Adrenal gland (tissue), 12 donors: ENCODE results near the gene DNAH9. TPM values are rescaled to one million over a fixed set of nuclear protein-coding genes. Genes with fewer than 3 reads are reported as not detected.

ENCODE experiments used
- DNase-seq, 7 donors: peaks; one replicate each; pipeline ENCODE4 v3.0.0-alpha.2; 2019 to 2020
- H3K27ac ChIP-seq, 5 donors: fragments of 200-600 bp; sonication (generic) in 4 of 5; 1 replicate in 3 of 5; 2 replicates in 2 of 5; pipeline versions ENCODE4 v1.5.1 to v1.8.0; 2016 to 2020; ENCODE audit warnings: mild to moderate bottlenecking in 1 of 5
- H3K27me3 ChIP-seq: fragments of 200-600 bp; 2 replicates; pipeline ENCODE4 v1.8.0; 2021
- H3K36me3 ChIP-seq, 2 donors: fragments of 200-600 bp; replicated peaks in 1 of 2; 1 replicate in 1 of 2; 2 replicates in 1 of 2; pipeline versions ENCODE4 v1.5.1 to v1.8.0; 2018 to 2022
- H3K4me1 ChIP-seq, 2 donors: fragments of 200-600 bp; replicated peaks in 1 of 2; 1 replicate in 1 of 2; 2 replicates in 1 of 2; pipeline versions ENCODE4 v1.5.1 to v1.8.0; 2018 to 2021
- H3K4me3 ChIP-seq, 4 donors: fragments of 200-600 bp; sonication (generic) in 3 of 4; one replicate each; pipeline ENCODE4 v1.5.1; 2016 to 2018
- H3K9me3 ChIP-seq, 3 donors: fragments of 200-600 bp; sonication (generic) in 1 of 3; replicated peaks in 1 of 3; 1 replicate in 2 of 3; 2 replicates in 1 of 3; pipeline versions ENCODE4 v1.5.1 to v1.8.0; 2016 to 2021
- CTCF ChIP-seq, 6 experiments: fragments of 450-650 bp in 4 of 6; fragments of 200-600 bp in 2 of 6; sonication (generic) in 1 of 6; IDR thresholded peaks; 1 replicate in 5 of 6; 2 replicates in 1 of 6; pipeline versions ENCODE4 v1.5.1 to v1.8.0; 2016 to 2021; ENCODE audit warnings: antibody characterized with exemption in 6 of 6, mild to moderate bottlenecking in 2 of 6, moderate library complexity in 1 of 6
- POLR2A ChIP-seq, 2 donors: fragments of 450-650 bp; IDR thresholded peaks; one replicate each; pipeline ENCODE4 v1.6.1; 2017; ENCODE audit warnings: antibody characterized with exemption in 2 of 2, mild to moderate bottlenecking in 2 of 2, moderate library complexity in 1 of 2
- WGBS, 4 donors: extraction: QIAGEN DNeasy Blood & Tissue Kit in 2 of 4; methylation state at CpG; one replicate each; pipeline versions ENCODE4 v1.1.5 to v1.1.7; 2013 to 2017; 5-methylcytosine and 5-hydroxymethylcytosine counted together
- intact Hi-C, 2 donors: fragments of 100-400 bp; cut with DNase I; formaldehyde crosslinking; loops; one replicate each; pipeline versions ENCODE4 v1.14.1 to v1.15.0; 2022 to 2023
- polyA plus RNA-seq, 3 donors: library from polyadenylated mRNA; stranded (reverse); fragments of 200-250 nt in 2 of 3; fragments of 350-450 nt in 1 of 3; fragmentation: Illumina TruSeq in 1 of 3; extraction: RNeasy Lipid Tissue Mini Kit (QIAGEN cat#74804) in 1 of 3; gene quantifications; one replicate each; pipeline ENCODE4 v1.2.3, GENCODE V29; 2013 to 2014
- total RNA-seq, 9 donors: library from RNA; depleted of rRNA in 4 of 9; stranded (reverse); fragments of >200 nt in 4 of 9; fragments of 120-200 nt in 1 of 9; fragmentation: NEBNext Ultra II Directional in 1 of 9; extraction: Animal tissue kit (Norgen Biotek cat#: 25700) in 1 of 9; gene quantifications; one replicate each; pipeline versions ENCODE4 v1.1.0 to v1.2.4, GENCODE V29; 2013 to 2023
- donor health status: healthy with polysubstance abuse.
- donor health status: Bipolar disorder and iron deficiency.
- donor health status: DM: yes; HTN: yes; CAD: no.
- donor health status: DM: no; HTN: no; CAD: no.
- donor health status: DM: no; HTN: no; CAD: no.
- donor health status: DM: yes; HTN: yes; CAD: no.

The DNAH9 gene
- total and polyA plus RNA-seq, 12 donors = 0.28 to 3.5 (median 1.2) TPM

GRCh38 chr17:11805952-11806351 lies 207.7 kb downstream of the DNAH9 start:
- 91 to 96% (median 93%) methylated on average over 7 of the region's 7 CpGs for WGBS, 4 donors
- intact Hi-C loops = no loop called here
- Histone ChIP-seq H3K4me1 (no peaks in the 10 kb centered on the region), H3K27ac (no peak overlapping the region), H3K4me3 (no peak overlapping the region), H3K27me3 (no peaks in the 10 kb centered on the region), H3K9me3 (no peaks in the 10 kb centered on the region), H3K36me3 (no peaks in the 10 kb centered on the region)
- TF ChIP-seq CTCF (IDR thresholded peaks at IDR 0.05) (no peak), POLR2A (IDR thresholded peaks at IDR 0.05) (no peak)
- DNase-seq = no peak

GRCh38 chr17:11807606-11808005 lies 209.3 kb downstream of the DNAH9 start:
- DNase-seq = no peak
- intact Hi-C loops = no loop called here
- no peaks in the 10 kb centered on the region for H3K27me3 ChIP-seq
- no peak overlapping the region for H3K27ac ChIP-seq
- no peak overlapping the region for H3K4me3 ChIP-seq
- 33 to 45% (median 40%) methylated on average over 3 to 7 of the region's 7 CpGs for WGBS, 4 donors
- H3K4me1 ChIP-seq = no peaks in the 10 kb centered on the region
- no peaks in the 10 kb centered on the region for H3K36me3 ChIP-seq
- H3K9me3 ChIP-seq = no peaks in the 10 kb centered on the region
- TF ChIP-seq CTCF (IDR thresholded peaks at IDR 0.05) (no peak), POLR2A (IDR thresholded peaks at IDR 0.05) (no peak)

GRCh38 chr17:11813278-11813677 lies 215.0 kb downstream of the DNAH9 start:
- Histone ChIP-seq H3K27ac (no peak overlapping the region), H3K36me3 (no peaks in the 10 kb centered on the region), H3K27me3 (no peaks in the 10 kb centered on the region), H3K4me1 (no peaks in the 10 kb centered on the region), H3K4me3 (no peak overlapping the region), H3K9me3 (no peaks in the 10 kb centered on the region)
- WGBS, 4 donors = 80 to 92% (median 88%) methylated on average over 4 of the region's 4 CpGs
- intact Hi-C loops = no loop called here
- TF ChIP-seq POLR2A (IDR thresholded peaks at IDR 0.05) (no peak), CTCF (IDR thresholded peaks at IDR 0.05) (no peak)
- no peak for DNase-seq

- intact Hi-C loops = no loop called here
- no peak overlapping the region for H3K27ac ChIP-seq
- H3K36me3 ChIP-seq = no peaks in the 10 kb centered on the region
- no peaks in the 10 kb centered on the region for H3K27me3 ChIP-seq
- no peak for DNase-seq
- H3K4me3 ChIP-seq = no peak overlapping the region
- TF ChIP-seq POLR2A (IDR thresholded peaks at IDR 0.05) (no peak), CTCF (IDR thresholded peaks at IDR 0.05) (no peak)
- H3K4me1 ChIP-seq = no peaks in the 10 kb centered on the region
- H3K9me3 ChIP-seq = no peaks in the 10 kb centered on the region
Measured at GRCh38 chr17:11813871-11814270, 215.6 kb downstream of the DNAH9 start.
